GM19099 (cell line): ENCODE data around the gene FTO.

Source experiments
- POLR2A ChIP-seq: IDR thresholded peaks from 3 replicates; pipeline ENCODE4 v1.6.1; 2011; ENCODE audit warnings: low read depth; ENCODE audit not compliant: insufficient read length; ENCODE audit errors: extremely low read depth

FTO gene

DNA sequence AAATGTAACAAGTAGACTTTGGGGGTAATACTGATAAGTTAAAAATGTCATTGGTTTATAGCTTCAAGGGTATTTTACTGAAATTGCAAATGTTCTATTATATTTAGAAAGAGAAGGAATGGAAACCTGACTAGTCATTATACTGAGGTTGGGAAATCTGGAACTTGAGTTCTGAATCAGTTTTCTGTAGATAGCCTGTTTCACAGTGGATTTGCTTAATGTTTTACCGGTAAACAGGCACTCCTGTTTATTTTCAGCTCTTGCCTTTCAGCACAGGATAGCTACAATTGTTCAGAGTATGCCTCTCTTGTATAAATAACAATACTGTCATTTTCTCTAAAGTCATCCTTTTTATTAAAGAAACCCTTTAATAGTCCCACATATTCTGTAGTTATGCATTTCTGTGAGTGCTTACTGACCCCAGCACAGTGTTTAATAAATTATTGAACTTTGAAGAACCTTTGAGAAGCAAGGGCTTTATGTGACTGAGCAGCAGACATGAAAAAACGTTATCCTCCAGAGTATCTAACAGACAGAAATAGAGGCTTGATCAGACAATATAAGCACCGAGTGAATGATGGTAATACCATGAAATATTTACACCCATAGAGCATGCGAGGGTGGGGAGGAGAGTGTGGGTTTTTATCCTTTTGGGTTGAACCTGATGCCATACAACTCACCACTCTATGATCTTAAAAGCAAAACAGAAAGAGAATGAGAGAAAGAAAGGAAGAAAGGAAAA lies 58.2 kb downstream of the FTO start:
- no peak for TF ChIP-seq POLR2A

DNA sequence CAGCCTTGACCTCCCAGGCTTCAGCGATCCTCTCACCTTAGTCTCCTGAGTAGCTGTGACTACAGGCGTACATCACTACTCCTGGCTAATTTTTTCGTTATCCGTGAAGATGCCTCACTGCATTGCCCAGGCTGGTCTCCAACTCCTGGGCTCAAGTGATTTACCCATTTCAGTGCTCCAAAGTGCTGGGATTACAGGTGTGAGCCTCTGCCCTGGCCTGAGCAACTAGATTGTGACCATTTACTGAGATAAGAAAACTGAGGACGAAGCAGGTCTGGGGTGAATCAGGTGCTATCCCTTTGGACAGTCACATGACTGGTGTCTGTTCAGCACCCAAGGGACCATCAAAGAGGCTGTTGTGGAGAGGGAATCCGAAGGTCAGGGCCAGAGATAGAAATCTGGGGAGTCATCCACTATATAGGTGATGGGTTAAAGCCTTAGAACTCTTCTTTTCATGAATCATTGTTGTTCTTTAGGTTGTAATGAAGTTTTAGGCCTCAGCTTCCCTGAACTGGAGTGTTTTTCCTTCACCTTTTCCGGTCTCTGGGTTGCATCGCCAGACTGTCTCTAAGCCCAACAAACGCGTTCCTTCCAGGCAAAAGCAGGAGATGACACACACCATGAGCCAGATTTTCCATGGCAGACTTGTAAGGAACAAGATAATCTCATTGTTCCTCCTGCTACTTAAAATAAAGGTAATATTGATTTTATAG lies 62.5 kb downstream of the FTO start:
- TF ChIP-seq POLR2A: no peak

DNA sequence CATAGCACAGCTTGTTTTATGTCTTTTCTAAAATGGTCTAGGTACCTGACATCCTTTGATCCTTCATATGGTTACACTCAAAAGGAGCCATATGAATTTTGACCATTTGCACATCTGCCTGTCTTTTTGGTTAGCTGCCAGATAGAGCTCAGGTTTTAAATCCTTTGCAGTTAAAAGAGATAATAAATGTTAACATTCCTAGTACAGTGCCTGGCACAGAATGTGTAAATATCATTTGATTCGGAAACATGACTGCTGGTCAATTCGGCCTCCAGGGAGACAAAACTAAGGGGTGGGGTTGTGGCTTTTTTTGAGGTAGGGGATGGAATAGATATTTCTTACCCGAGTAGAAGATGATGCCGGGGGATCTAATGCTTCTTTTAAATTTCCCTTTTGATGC lies 64.2 kb downstream of the FTO start:
- no peak for TF ChIP-seq POLR2A

DNA sequence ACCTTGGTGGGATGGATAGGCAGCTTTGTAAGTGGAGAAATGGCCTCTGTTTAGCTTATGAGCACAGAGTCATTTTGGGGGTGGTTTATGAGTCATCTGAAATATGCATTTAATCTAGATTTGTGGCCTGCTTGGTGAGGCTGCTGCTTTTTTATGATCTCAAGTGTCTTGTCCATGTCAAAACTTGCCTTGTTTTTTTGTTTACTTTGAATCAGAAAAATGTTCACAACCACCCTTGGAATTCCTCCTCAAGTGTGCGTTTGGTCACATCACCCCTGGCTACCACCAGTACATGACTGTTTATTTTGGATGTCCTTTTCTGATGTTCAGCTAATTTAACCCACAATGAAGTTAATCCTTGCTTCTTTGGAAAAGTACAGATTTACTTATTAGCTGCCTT lies 64.6 kb downstream of the FTO start:
- TF ChIP-seq POLR2A: no peak

DNA sequence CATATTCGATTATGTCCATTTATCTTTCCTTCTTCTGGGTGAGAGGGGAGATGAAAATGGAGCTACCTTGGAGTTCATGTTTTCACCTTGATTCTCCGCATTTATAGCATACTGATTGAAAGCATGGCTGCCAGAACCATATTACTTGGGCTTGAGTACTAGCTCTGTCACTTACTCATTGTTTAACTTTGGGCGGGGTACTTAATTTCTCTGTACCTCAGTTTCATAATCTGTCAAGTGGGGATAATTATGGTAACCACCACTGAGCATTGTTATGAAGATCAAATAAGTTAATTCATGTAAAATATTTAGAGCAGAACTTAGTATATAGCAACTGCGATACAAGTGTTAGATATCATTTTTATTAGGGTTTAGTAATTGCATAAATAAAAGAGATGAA lies 65.2 kb downstream of the FTO start:
- TF ChIP-seq POLR2A: no peak

DNA sequence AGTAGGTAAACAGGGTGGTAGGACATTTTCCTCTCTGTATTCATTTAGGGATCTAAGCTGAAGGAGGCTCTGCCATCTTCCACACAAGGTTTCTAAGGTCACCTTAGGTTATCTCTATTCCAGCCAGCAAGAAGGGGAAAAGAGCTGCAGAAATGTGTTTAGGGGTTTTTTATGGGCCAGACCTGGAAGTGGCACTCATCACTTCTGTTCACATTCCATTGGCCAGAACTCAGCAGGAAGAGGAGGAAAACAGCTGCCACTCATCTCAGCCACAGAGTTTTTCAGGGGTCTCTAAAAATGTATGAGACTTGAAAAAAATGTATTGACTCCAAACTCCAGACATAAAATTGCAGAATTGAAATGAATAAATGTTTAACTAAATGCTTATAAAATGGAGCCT lies 65.8 kb downstream of the FTO start:
- no peak for TF ChIP-seq POLR2A

DNA sequence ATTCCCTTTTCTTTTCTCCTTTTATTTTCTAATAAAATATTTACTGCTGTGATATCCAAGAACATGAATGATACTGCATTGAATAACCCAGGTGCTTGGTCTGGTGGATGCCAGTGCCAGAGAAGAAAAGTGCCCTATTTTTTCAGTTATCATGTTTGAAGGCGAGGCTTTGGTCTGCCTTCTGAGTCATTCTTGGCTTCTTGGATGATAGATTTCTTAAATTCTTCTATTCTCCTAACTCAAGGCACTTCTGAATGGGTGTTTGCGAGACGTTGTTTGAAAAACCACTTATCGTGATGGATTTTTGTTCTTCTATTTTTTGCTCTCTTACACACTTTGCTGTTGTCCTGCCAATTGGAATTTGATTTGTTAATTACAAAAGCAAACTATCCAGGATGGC lies 66.7 kb downstream of the FTO start:
- TF ChIP-seq POLR2A: no peak

DNA sequence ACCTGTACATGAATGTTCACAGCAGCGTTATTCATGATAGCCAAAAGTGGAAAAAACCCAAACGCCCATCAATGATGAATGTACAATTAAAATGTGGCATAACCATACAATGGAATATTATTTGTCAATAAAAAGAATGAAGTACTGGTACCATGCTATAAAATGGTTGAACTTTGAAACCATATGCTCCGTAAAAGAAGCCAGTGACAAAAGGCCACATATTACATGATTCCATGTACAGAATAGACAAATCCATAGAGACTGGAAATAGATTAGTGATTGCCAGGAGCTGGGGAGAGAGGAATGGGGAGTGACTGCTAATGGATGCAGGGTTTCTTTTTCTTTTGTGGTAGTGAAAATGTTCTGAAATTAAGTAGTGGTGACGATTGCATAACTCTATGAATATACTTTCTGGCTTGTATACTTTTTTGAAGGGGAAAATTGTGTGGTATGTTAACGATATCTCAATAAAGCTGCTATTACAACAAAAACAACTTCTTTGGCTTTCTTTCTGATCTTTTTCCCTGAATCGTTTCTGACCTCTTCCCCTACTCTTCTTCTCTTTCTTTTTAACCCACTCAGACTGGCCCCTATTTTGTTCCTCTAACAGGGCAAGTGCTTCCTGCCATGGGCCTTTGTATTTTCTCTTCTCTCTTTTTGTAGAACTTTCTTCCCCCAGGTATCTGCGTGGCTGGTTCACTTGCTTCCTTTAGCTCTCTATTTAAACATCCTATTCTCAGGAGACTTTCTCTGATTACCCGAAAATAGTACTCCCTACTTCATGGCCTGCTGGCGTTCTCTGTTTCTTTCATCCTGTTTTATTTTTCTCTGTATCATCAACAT lies 67.9 kb downstream of the FTO start:
- no peak for TF ChIP-seq POLR2A

DNA sequence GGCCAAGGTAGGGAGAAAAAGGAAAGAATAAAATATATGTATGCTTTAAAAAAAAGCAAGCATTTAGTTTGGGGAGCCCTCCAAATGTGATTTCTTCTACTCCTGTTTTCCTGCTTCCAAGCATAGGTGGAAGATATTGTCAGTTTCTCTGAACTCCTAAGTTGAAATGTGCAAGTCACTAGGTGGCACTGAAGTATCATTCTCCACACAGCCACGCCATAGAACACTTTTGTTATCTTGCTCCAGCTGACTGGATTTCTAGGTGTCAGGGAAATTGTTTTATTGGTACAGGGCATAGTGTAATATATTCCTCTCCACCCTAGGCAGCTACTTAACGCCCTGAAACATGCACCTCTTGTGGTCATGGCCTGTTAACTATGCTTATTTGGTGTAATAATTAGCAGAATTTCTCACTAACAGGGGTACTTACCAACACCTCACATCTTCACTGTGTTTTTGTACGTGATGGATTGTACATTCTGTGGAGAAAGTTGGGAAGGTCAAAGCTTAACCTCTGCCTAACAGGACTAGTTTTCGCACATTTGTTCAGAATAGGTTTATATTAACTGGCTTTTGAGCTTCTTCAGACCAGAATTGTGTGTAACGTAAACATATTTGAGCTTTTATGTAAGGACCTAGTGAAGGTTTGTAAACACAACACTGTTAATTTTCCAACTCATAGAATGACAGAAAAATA lies 69.3 kb downstream of the FTO start:
- TF ChIP-seq POLR2A: no peak

DNA sequence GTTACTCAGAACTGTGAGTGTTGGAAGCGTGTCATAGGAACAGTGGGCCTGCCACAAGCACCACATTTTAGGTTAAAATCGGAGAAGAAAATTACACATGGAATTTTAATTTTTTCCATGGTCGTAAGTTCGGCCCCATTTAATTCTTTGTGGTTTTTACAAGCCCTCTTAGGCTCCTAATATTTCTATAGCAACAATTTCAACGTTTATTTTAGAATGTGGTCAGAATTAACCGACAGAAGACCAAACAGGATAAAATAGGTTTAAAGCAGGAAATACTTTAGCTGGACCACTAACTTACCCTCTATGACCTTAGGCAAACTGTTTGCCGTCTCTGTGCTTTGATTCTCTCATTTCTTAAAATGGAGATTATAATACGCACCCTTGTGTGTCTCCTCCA lies 69.9 kb downstream of the FTO start:
- TF ChIP-seq POLR2A: no peak

DNA sequence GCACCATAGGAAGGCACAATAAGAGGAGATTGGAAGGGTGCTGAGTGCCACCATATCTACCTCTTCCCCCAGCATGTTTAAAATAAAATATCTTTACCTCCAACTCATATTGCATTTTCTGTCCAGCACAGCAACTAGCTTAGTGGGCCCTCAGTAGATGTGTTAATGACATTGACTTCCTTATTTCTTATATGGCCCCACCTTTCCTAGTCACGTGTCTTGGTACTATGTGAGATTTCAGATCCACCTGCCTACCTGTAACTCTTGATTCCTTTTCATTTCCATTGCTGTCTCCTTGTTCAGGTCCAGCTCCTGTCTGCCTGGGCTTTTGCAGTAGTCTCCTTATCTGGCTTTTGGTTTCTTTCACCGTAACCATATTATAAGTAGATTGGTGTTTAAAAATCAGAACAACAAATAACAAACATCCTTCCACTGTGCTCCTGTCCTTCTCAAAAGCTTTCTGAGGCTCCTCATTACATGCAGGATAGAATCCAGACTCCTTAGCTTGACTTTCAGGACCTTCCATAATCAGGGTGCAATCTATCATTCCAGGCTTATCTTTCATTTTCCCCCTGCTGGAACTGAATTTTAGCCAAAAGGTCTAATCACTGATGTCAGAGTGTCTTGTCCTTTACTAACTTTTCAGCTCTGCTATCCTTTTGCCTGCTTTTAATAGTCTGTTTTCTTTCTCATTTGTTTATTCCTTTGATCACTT lies 71.3 kb downstream of the FTO start:
- no peak for TF ChIP-seq POLR2A

DNA sequence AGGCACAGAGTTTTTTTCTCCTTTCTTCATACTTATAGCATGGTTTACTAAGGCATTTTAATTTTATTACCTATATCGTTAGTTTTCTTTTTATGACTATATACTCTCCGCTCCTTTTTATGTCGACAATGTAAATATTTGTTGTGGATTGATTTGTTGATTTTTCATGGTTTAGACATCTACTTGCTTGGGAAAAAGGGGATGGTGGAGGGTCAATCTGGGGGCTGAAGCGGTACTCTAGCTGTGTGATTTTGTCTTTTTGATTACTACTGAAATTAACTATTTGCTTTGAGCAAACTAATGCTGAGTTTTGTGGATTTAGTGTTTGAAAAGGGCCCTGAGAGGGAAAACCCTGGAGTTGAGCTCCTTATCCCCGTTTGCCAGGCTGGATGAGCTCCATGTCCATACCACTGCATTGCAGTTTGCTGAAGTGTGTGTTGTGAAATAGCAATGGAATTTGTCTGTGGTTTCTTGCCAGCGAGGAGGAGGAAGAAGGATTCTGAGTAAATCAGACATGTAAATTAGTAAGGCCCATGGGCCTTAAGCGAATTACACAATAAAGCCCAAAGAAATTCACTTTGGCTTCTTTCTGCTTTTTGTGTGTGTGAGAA lies 72.0 kb downstream of the FTO start:
- TF ChIP-seq POLR2A: no peak

DNA sequence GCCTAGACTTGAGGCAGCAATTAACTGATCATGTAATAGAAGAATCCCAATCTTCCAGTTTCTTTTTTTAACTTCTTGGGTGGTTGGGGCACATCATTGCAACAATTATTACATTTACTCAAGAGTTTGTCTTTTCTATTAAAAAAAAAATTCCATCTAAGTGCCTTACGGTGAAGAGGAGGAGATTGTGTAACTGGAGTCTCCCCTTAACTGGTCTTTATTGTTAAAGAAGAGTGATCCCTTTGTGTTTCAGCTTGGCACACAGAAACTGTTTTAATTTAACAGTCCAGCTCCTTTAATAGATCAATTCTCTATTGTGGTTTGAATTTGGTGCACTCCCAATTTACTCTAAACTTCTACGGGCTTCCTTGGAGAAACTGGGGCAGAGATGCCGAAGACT lies 75.2 kb downstream of the FTO start:
- no peak for TF ChIP-seq POLR2A

DNA sequence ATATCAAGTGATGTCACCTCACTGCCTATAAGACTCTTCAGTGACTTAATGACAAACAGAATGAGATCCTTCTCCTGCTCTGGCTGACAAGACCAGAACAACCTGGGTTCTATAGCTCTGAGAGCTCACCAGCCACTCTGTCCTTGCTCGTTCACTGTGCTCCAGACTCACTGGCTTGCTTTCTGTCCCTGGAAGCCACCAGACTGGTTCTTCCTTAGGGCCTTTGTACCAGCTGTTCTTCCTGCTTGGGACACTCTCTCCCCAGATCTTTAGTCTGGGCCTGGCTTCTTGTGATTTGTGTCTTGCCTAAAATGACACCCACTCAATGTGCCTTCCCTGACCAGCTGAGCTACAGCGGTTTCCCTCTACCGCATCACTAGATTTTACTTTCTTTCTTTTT lies 76.1 kb downstream of the FTO start:
- TF ChIP-seq POLR2A: no peak
